GM18507 (cell line): Measurements from ENCODE around the gene SEPHS2.
"Not testable (repeated sequence)": the region's sequence is repeated elsewhere in the genome, so short reads cannot be mapped to it uniquely, and the experiment has no call there.

Experiments
- DNase-seq: peaks from one replicate; pipeline ENCODE4 v3.0.0; 2011; ENCODE audit warnings: low read depth; ENCODE audit not compliant: insufficient read length; ENCODE audit errors: extremely low spot score
- FAIRE-seq: peaks from 2 replicates; lab custom pipeline; 2011; peaks lifted over from hg19 to GRCh38; lab: Jason Lieb, UNC

SEPHS2 gene

DNA sequence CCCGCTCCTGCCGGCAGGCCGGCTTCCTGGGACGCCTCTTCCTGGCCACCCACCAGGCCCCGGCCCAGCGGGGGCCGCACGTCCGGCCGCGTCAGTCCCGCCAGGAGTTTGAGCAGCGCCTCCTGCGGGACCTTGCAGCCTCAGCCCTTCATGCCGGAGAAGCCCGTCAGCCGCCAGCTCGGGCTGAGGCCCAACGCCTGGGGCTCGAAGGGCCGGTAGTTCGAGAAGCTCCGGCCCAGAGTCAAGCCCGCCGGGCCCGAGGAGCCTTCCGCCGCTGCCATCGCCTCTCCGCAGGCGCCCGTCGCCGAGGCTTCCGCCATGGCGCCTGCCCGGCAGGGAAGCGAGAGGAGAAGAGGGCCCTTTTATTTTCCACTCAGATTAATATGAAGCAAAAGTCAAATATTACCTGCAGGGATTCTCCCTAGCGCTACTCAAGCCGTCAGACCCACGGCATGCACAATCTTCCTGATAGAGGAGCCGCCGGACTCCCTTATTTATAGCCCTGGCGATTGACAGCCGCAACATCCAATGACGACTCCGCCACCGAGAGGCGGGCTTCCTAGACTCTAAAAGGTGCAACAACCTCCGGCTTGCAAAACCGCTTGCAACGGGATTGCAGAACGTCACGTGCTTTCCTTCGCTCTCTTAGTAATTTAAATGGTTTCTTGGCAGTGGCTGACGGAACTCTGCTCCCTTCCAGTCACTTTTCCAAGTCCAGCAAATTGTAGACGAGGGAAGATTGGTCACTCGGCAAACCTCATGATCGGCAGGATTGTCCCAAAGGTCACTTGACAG is at the start of gene SEPHS2:
SEPHS2 (minus strand) TSS at position 467 of the 795 bp plus-strand sequence; CDS start at position 320, 147 bp downstream.
- peak; percentile 87 for FAIRE-seq
- peak; percentile 78 for DNase-seq

GRCh38 chr16:30494709-30495108 is 49.0 kb upstream of the SEPHS2 start:
- DNase-seq: no peak
- FAIRE-seq: no peak

GRCh38 chr16:30493941-30494488 is 48.3 kb upstream of the SEPHS2 start:
- no peak for DNase-seq
- no peak for FAIRE-seq

DNA sequence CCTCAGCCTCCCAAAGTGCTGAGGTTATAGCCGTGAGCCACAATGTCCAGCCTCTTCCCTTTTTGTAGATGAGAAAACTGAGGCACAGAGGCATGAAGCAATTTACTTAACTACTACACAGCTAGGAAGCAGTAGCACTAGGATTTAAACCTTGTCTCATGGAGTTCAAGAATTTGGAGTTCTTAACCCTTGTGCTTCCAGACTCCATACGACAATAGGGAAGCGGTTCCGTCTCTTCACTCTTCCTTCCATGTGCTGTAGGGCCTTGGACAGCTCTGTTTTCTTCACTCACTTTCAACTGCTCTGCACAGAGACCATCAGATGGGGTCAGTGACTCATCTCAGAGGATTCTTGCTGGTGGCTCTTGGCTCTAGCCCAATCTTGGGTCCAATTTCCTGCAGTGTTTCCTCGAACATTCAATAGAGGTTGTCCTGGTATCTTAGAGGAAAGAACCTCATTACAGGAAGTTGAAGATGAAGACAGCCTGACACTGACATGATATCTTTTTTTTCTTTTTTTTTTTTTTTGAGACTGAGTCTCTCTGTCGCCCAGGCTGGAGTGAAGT is 46.2 kb upstream of the SEPHS2 start:
- no peak for DNase-seq
- no peak for FAIRE-seq

DNA sequence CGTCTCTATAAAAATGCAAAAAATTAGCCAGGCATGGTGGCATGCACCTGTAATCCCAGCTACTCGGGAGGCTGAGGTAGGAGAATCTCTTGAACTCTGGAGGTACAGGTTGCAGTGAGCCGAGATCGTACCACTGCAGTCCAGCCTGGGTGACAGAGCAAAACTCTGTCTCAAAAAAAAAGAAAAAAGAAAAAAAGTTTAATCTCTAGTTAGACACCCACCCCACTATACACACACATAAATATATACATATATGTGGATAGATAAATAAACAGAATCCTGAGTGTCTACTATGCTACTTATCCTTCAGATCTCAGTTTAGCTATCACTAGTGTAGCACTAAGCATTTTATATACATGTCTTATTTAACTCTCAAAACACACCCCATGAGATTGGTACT is 45.6 kb upstream of the SEPHS2 start:
- no peak for FAIRE-seq

DNA sequence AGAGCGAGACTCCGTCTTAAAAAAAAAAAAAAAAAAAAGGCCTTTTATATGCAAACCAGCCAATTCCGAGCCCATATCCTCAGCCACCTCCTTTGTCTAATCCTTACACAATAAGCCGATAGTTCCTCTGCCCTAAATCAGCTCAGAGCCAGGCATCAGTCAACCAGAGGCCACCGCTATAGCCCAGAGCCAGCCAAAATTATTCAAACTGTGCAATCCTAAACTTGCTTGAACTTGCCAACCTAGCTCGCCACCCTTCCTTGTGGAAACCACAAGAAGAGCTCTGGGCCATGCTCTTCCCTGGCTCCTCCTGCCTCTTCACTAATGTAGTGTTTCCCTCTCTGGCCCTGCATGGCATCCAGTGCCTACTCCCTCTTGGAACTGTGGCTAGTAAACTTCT is 44.5 kb upstream of the SEPHS2 start:
- FAIRE-seq (no peak), DNase-seq (no peak)

More for the DNA sequence above, 45.6 kb upstream of the SEPHS2 start:
- DNase-seq: no peak

DNA sequence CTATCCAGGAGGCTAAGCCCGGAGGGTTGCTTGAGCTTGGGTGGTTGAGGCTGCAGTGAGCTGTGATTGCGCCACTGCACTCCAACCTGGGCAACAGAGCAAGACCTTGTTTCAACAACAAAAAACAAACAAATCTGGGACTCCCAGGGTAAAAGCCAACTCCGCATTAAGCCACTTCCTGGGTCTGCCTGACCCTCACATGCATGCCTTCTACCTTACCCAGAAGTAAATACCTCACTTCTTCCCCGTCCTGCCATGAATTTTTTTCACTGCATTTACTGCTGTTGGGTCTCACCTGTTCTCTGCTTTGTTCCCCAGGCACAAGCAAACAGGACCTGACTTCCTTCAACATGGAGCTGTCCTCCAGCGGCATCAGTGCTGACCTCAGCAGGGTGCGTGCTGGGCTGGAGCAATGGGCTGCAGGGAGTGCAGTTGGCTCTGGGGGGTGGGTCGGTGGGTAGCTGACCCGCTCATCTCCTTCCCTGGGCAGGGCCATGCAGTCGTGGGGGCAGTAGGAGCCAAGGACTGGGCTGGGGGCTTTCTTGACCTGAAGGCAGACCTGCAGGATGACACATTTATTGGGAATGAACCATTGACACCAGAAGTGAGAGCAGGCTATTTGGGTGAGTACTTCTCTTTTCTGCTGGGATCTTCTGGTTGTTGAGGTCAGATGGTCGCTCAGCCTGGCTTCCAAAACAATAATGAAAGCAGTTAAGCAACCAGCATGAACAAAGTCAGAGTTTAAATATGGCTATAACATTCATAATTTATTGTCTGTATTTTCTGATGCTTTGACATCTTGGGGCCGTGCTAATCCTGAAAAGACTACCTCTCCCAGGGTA is 43.3 kb upstream of the SEPHS2 start:
- no peak for DNase-seq

GRCh38 chr16:30485818-30486436 is 40.3 kb upstream of the SEPHS2 start:
- DNase-seq (no peak), FAIRE-seq (no peak)

More for the DNA sequence above, 43.3 kb upstream of the SEPHS2 start:
- FAIRE-seq: no peak

- no peak for DNase-seq
- FAIRE-seq: no peak
Measured at GRCh38 chr16:30484887-30485286, 39.2 kb upstream of the SEPHS2 start.

GRCh38 chr16:30482366-30482765 is 36.7 kb upstream of the SEPHS2 start:
- FAIRE-seq: peak; percentile 9
- DNase-seq: no peak

- FAIRE-seq (no peak), DNase-seq (no peak)
Measured at GRCh38 chr16:30481381-30481780, 35.7 kb upstream of the SEPHS2 start.

DNA sequence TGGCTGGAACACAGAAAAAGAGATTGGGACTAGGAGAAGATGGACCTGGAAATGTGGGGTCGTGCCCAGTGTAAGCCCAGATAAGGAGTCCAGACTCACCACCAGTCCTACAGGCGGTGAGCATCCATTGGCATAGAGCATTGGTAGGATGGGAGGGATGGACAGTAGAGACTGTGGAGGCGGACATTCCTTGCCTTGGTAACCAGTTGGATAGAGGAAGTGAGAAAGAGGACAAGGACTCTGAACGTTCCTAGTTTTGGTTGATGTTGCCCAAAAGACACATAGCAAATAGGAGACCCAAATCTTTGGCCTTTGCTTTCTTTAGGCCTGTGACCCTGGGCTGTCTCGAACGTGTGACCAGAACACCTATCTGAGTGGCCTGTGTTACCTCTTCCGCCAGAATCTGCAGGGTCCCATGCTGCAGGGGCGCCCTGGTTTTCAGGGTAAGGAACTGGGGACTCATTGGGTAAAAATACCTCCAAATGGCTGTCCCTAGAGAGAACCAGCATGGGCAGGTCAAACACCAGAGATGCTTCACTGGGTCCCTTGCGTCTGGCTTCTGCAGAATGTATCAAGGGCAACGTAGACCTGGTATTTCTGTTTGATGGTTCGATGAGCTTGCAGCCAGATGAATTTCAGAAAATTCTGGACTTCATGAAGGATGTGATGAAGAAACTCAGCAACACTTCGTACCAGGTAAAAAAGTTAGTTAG is 33.2 kb upstream of the SEPHS2 start:
- no peak for FAIRE-seq
- DNase-seq: no peak

GRCh38 chr16:30477773-30478172 is 32.1 kb upstream of the SEPHS2 start:
- not testable (repeated sequence) for DNase-seq, FAIRE-seq

- DNase-seq (no peak), FAIRE-seq (no peak)
Measured at GRCh38 chr16:30476991-30477390, 31.3 kb upstream of the SEPHS2 start.

DNA sequence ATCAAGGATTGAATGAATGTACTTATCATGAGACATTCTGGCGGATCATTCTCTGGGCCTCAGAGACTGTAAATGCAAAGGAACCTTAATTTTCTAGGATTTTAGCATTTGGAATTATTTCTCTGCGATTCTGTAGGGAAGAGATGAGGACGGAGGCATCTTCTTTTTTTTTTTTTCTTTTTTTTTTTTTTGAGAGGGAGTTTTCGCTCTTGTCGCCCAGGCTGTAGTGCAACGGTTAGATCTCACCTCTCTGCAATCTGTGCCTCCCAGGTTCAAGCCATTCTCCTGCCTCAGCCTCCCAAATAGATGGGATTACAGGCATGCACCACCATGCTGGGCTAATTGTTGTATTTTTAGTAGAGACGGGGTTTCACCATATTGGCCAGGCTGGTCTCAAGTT is 29.0 kb upstream of the SEPHS2 start:
- no peak for DNase-seq
- FAIRE-seq: no peak

- no peak for FAIRE-seq
- no peak for DNase-seq
Measured at GRCh38 chr16:30474074-30474452, 28.4 kb upstream of the SEPHS2 start.

DNA sequence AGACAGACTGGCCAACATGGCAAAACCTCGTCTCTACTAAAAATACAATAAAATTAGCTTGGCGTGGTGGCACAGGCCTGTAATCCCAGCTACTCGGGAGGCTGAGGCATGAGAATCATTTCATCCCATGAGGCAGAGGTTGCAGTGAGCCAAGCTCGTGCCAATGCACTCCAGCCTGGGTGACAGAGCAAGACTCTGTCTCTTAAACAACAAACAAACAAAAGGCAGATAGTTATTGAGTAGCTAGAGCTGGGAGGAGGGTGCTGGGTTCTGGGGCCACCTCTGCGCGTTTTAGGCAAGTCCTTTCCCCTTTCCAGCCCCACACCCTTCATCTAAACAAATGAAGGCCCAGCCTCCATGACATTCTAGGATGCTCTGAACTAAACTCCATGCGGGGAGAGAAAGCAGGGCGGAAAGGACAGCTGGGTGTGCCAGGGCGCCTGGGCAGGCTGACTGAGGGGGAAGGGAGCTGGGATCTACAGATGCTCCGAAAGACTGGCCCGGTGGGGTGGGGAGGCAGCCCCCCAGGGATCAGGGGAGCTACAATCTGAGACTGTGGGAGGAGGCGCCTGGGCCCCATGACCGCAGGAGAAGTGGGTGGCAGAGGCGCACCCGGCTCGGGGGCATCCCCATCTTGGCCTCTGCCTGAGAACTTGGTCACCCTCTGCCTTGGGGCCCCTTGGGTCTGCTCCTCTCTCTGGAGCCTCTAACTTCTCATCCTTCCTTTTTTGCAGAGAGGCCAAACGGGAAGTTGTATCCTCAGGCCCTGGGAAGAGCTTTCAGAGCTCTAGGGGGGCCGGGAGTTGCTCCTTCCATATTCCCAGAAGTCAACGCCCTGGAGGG is 27.8 kb upstream of the SEPHS2 start:
- no peak for DNase-seq
- peak; percentile 84 for FAIRE-seq

GRCh38 chr16:30472328-30472942 is 26.8 kb upstream of the SEPHS2 start, which contains the start of gene ITGAL:
Gene ITGAL (plus strand): TSS chr16:30472742. CDS start chr16:30472838, 96 bp downstream.
- peak; percentile 69 for DNase-seq
- FAIRE-seq: peak; percentile 98
